K562 (cell line): ENCODE measurements around the gene MADD. TPM values are rescaled to one million over a fixed set of nuclear protein-coding genes. Genes with fewer than 3 reads are reported as not detected.

Source experiments
- ATAC-seq: fragments of 200-7000 bp; cut with Tn5 transposase; 3 replicates; pipeline ENCODE4 v1.9.1; 2020; ENCODE audit warnings: moderate library complexity
- BruUV-seq: library from RNA; stranded (reverse); fragments of 400-500 nt; replicated peaks from 2 replicates; lab custom pipeline; 2021; lab: Mats Ljungman, UMichigan
- CTCF ChIA-PET: fragments of 300-600 bp; formaldehyde crosslinking; extraction: SDS; loops from one replicate; lab custom pipeline; 2021; ENCODE audit warnings: low intra/inter-chr PET ratio; lab: Yijun Ruan, JAX
- POLR2A ChIA-PET: fragments of 300-600, 350-650 bp; sonication (Branson Sonifier 250); formaldehyde crosslinking; extraction: SDS; loops from one replicate; lab custom pipeline; 2021; ENCODE audit warnings: antibody characterized with exemption, inconsistent platforms; lab: Yijun Ruan, JAX
- DNase-seq, 4 experiments: peaks; one replicate each; pipeline versions ENCODE4 v3.0.0 to v3.0.0-alpha.2; 2011 to 2018; ENCODE audit warnings: low spot score in 3 of 4, mixed read lengths in 3 of 4; ENCODE audit errors: extremely low read depth in 1 of 4
- FAIRE-seq: peaks from 2 replicates; lab custom pipeline; 2011; peaks lifted over from hg19 to GRCh38; lab: Jason Lieb, UNC
- H2AFZ ChIP-seq: 2 replicates; pipeline ENCODE4 v1.6.0; 2011; ENCODE audit warnings: low read depth, low read length, control low read depth, inconsistent platforms
- H3K27ac ChIP-seq: fragments of 200-600 bp; 3 replicates; pipeline ENCODE4 v1.8.0; 2011; ENCODE audit warnings: low read depth, mild to moderate bottlenecking, control low read depth, inconsistent platforms, low read length, moderate library complexity, mixed read lengths; ENCODE audit errors: extremely low read depth
- H3K27me3 ChIP-seq, 2 experiments: fragments of 300-600 bp in 1 of 2; 2 replicates in 1 of 2; 3 replicates in 1 of 2; pipeline versions ENCODE4 v1.6.0 to v1.8.0; 2011; ENCODE audit warnings: inconsistent platforms in 2 of 2, low read length in 2 of 2, mild to moderate bottlenecking in 1 of 2, mixed read lengths in 1 of 2, moderate library complexity in 1 of 2; ENCODE audit not compliant: control insufficient read depth in 2 of 2, insufficient read depth in 2 of 2
- H3K36me3 ChIP-seq: fragments of 300-600 bp; 3 replicates; pipeline ENCODE4 v1.8.0; 2011; ENCODE audit warnings: mild to moderate bottlenecking, low read length, inconsistent platforms; ENCODE audit not compliant: control insufficient read depth, insufficient read depth
- H3K4me1 ChIP-seq, 2 experiments: fragments of 200-600 bp in 1 of 2; replicated peaks in 1 of 2; 2 replicates in 1 of 2; 3 replicates in 1 of 2; pipeline versions ENCODE4 v1.5.1 to v1.8.0; 2011; ENCODE audit warnings: inconsistent platforms in 2 of 2, low read length in 2 of 2, mild to moderate bottlenecking in 1 of 2, mixed read lengths in 1 of 2, moderate library complexity in 1 of 2; ENCODE audit not compliant: control insufficient read depth in 2 of 2, insufficient read depth in 2 of 2
- H3K4me2 ChIP-seq: 2 replicates; pipeline ENCODE4 v1.6.1; 2011; ENCODE audit warnings: low read length, control low read depth, inconsistent platforms, mixed read lengths; ENCODE audit not compliant: insufficient read depth
- H3K4me3 ChIP-seq: fragments of 200-600 bp; sonication (generic), shearing (Covaris generic); 2 replicates; pipeline ENCODE4 v1.5.1; 2016; ENCODE audit warnings: control low read depth, inconsistent platforms
- H3K79me2 ChIP-seq: fragments of 200-600 bp; 3 replicates; pipeline ENCODE4 v1.8.0; 2011; ENCODE audit warnings: low read length, inconsistent platforms; ENCODE audit not compliant: control insufficient read depth, insufficient read depth
- H3K9ac ChIP-seq, 2 experiments: 2 replicates each; pipeline versions ENCODE4 v1.6.0 to v1.6.1; 2011; ENCODE audit warnings: low read depth in 2 of 2, low read length in 2 of 2, control low read depth in 1 of 2, inconsistent platforms in 1 of 2, mild to moderate bottlenecking in 1 of 2, mixed read lengths in 1 of 2; ENCODE audit not compliant: insufficient read depth in 1 of 2
- H3K9me1 ChIP-seq: one replicate; pipeline ENCODE4 v1.6.0; 2011; ENCODE audit warnings: inconsistent platforms, mild to moderate bottlenecking, low read length, moderate library complexity; ENCODE audit not compliant: control insufficient read depth, insufficient read depth
- H3K9me3 ChIP-seq: replicated peaks from 2 replicates; pipeline ENCODE4 v1.5.1; 2011; ENCODE audit warnings: low read depth, low read length, inconsistent platforms; ENCODE audit not compliant: control insufficient read depth, insufficient read depth
- H4K20me1 ChIP-seq: replicated peaks from 2 replicates; pipeline ENCODE4 v1.6.1; 2011; ENCODE audit warnings: low read length, inconsistent platforms, mixed read lengths; ENCODE audit not compliant: control insufficient read depth, insufficient read depth
- ADNP ChIP-seq: fragments of 200-800 bp; sonication (Bioruptor generic); IDR thresholded peaks from 2 replicates; pipeline ENCODE4 v1.6.1; 2016; ENCODE audit warnings: missing genetic modification characterization, missing compliant biosample characterization
- BRCA1 ChIP-seq, 2 experiments: fragments of 450-650 bp in 1 of 2; sonication (generic) in 1 of 2; formaldehyde crosslinking in 1 of 2; IDR thresholded peaks; 2 replicates each; pipeline versions ENCODE4 v1.5.0 to v1.6.1; 2017 to 2020; ENCODE audit warnings: mild to moderate bottlenecking in 1 of 2, missing genetic modification reagents in 1 of 2
- CAMTA2 ChIP-seq: fragments of 250-450 bp; sonication (Bioruptor Pico); conservative IDR thresholded peaks from 2 replicates; pipeline ENCODE4 v1.5.1; 2022
- CLOCK ChIP-seq: fragments of 250-450 bp; sonication (Bioruptor Pico); IDR thresholded peaks from 2 replicates; pipeline ENCODE4 v1.4.0; 2020; ENCODE audit warnings: mild to moderate bottlenecking, moderate library complexity, borderline replicate concordance
- EGR1 ChIP-seq: fragments of 450-650 bp; conservative IDR thresholded peaks from 2 replicates; pipeline ENCODE4 v1.6.1; 2017; ENCODE audit warnings: mild to moderate bottlenecking
- GTF2B ChIP-seq: IDR thresholded peaks from 2 replicates; pipeline ENCODE4 v1.6.1; 2011; ENCODE audit not compliant: insufficient read length; ENCODE audit errors: extremely low read depth
- HNRNPK ChIP-seq: fragments of 200-400 bp; formaldehyde crosslinking; IDR thresholded peaks from one replicate; pipeline ENCODE4 v1.6.1; 2018; ENCODE audit warnings: mild to moderate bottlenecking, low read depth, low read length; ENCODE audit not compliant: poor library complexity, severe bottlenecking
- HNRNPLL ChIP-seq: fragments of 200-400 bp; formaldehyde crosslinking; IDR thresholded peaks from 2 replicates; pipeline ENCODE4 v1.6.1; 2017; ENCODE audit warnings: low read length, low read depth, mild to moderate bottlenecking; ENCODE audit not compliant: poor library complexity, severe bottlenecking
- MAFK ChIP-seq: IDR thresholded peaks from 2 replicates; pipeline ENCODE4 v1.6.1; 2011; ENCODE audit warnings: low read length, improper control_type of control experiment
- MBD1 ChIP-seq: fragments of 250-450 bp; sonication (Bioruptor Pico); IDR thresholded peaks from 2 replicates; pipeline ENCODE4 v1.8.0; 2022; ENCODE audit warnings: inconsistent platforms
- TBL1XR1 ChIP-seq, 2 experiments: IDR thresholded peaks; 2 replicates each; pipeline ENCODE4 v1.6.1; 2012; ENCODE audit warnings: improper control_type of control experiment in 2 of 2, low read length in 2 of 2, mild to moderate bottlenecking in 1 of 2
- TEAD2 ChIP-seq: fragments of 450-650 bp; IDR thresholded peaks from 2 replicates; pipeline ENCODE4 v1.6.1; 2016; ENCODE audit warnings: missing genetic modification characterization, control low read depth, missing compliant biosample characterization
- TRIM28 ChIP-seq: fragments of 450-650 bp; IDR thresholded peaks from 2 replicates; pipeline ENCODE4 v1.6.1; 2017
- XRCC4 ChIP-seq: IDR thresholded peaks from one replicate; pipeline ENCODE4 v1.6.1; 2011; ENCODE audit not compliant: insufficient read depth, insufficient read length; ENCODE audit errors: extremely low read depth
- ZNF143 ChIP-seq: sonication (generic); formaldehyde crosslinking; IDR thresholded peaks from 2 replicates; pipeline ENCODE4 v1.9.0; 2022; ENCODE audit warnings: mild to moderate bottlenecking, missing genetic modification reagents
- ZNF274 ChIP-seq: IDR thresholded peaks from 2 replicates; pipeline ENCODE4 v1.6.1; 2011; ENCODE audit warnings: low read depth, mild to moderate bottlenecking, low read length, moderate library complexity, borderline replicate concordance
- ZNF436 ChIP-seq: fragments of 250-450, 450-650 bp; sonication (Bioruptor Pico); formaldehyde crosslinking; IDR thresholded peaks from 2 replicates; pipeline ENCODE4 v1.7.0; 2020; ENCODE audit warnings: mild to moderate bottlenecking
- ZNF589 ChIP-seq: fragments of 200-800 bp; sonication (Bioruptor generic); IDR thresholded peaks from 2 replicates; pipeline ENCODE4 v1.6.1; 2016; ENCODE audit warnings: low read depth, missing genetic modification characterization, missing compliant biosample characterization
- WGBS: fragments of 100-300 bp; shearing (Covaris generic); methylation state at CpG from one replicate; pipeline ENCODE4 v1.1.6; 2016; ENCODE audit warnings: low coverage, mixed read lengths; ENCODE audit not compliant: insufficient coverage; ENCODE audit errors: missing lambda C conversion rate; 5-methylcytosine and 5-hydroxymethylcytosine counted together
- in situ Hi-C: fragments of 300-500 bp; cut with MboI; formaldehyde crosslinking; loops from 4 replicates; pipeline ENCODE4 v1.15.0; 2018; ENCODE audit warnings: inconsistent platforms, mixed read lengths
- intact Hi-C: fragments of 100-400 bp; cut with micrococcal nuclease; formaldehyde crosslinking; loops from 2 replicates; pipeline ENCODE4 v1.14.2; 2022
- polyA plus RNA-seq, 8 experiments: library from polyadenylated mRNA; depleted of rRNA in 4 of 8; stranded (reverse) in 5 of 8; unstranded in 3 of 8; fragments of >200 nt; fragmentation: Nextera tagmentation in 2 of 8; fragmentation: Illumina TruSeq in 1 of 8; extraction: Ambion mirVana in 2 of 8; extraction: Trizol in 1 of 8; gene quantifications; 2 replicates each; pipeline versions ENCODE4 v1.2.1 to v1.2.3, GENCODE V29; 2011 to 2014; ENCODE audit warnings: inconsistent platforms in 1 of 8, missing spikeins in 1 of 8
- total RNA-seq, 7 experiments: library from RNA; depleted of rRNA in 6 of 7; stranded (reverse); fragments of >200 nt in 6 of 7; fragmentation: Illumina TruSeq in 2 of 7; extraction: Trizol in 2 of 7; gene quantifications; 2 replicates each; pipeline versions ENCODE4 v1.2.1 to v1.2.3, GENCODE V29; 2011 to 2021; ENCODE audit warnings: low replicate concordance in 1 of 7

The MADD gene
- total and polyA plus RNA-seq, 9 of the 15 experiments (the other 6 are each of a cell fraction or from before 2014, with no cell fraction given): 0.68 to 57.6 (median 33.6) TPM

- POLR2A ChIA-PET: interaction anchor here (0.6 to 10.7 kb wide), 5 partner anchors 11 to 44 kb away, joined by 3 to 110 read pairs (median 4); partner anchors contain the start of gene ACP2
- no peak for TF ChIP-seq GTF2B
- TF ChIP-seq TRIM28: no peak
- TF ChIP-seq HNRNPLL: no peak
- TF ChIP-seq ZNF143 (CRISPR knock-in tag): no peak
- no peak for TF ChIP-seq TEAD2
- no peak for TF ChIP-seq MAFK
- no peak for TF ChIP-seq XRCC4
- TF ChIP-seq TBL1XR1 (IDR thresholded peaks at IDR 0.05; ENCODE audit: low read length in 2 of 2): no peak
- TF ChIP-seq ZNF589: no peak
- TF ChIP-seq BRCA1 (IDR thresholded peaks at IDR 0.05): no peak
- no peak for TF ChIP-seq BRCA1 (CRISPR knock-in tag; IDR thresholded peaks at IDR 0.05)
- no peak for TF ChIP-seq HNRNPK
- TF ChIP-seq MBD1 (CRISPR knock-in tag): no peak
- TF ChIP-seq EGR1: no peak
- TF ChIP-seq ADNP (tag): no peak
- no peak for TF ChIP-seq CAMTA2
- TF ChIP-seq ZNF436 (CRISPR knock-in tag): no peak
- no peak for TF ChIP-seq ZNF274
- TF ChIP-seq CLOCK (CRISPR knock-in tag): no peak
Observed at GRCh38 chr11:47233051-47233450, 36.9 kb upstream of the MADD start.

More at GRCh38 chr11:47233051-47233450, 36.9 kb upstream of the MADD start:
- 81% methylated on average over 4 of the region's 4 CpGs for WGBS
- DNase-seq (no peak), FAIRE-seq (no peak), ATAC-seq (no peak)
- H3K27me3 ChIP-seq: no peaks in the 10 kb centered on the region
- no peaks in the 10 kb centered on the region for H3K9me3 ChIP-seq
- BruUV-seq: no TSS peak
- intact Hi-C loops (no loop called here), in situ Hi-C loops (no loop called here)
- no peak overlapping the region for H3K4me2 ChIP-seq
- no peaks in the 10 kb centered on the region for H3K79me2 ChIP-seq
- no peak overlapping the region for H3K9ac ChIP-seq
- H2AFZ ChIP-seq: no peak overlapping the region
- H3K4me3 ChIP-seq: no peak overlapping the region
- H3K27ac ChIP-seq: no peak overlapping the region
- no peaks in the 10 kb centered on the region for H4K20me1 ChIP-seq
- peaks cover 5% of the 10 kb centered on the region; the same call in 2 of the 3 replicates for H3K36me3 ChIP-seq
- H3K4me1 ChIP-seq: peaks cover 4 to 5% of the 10 kb centered on the region in 2 experiments; a peak in 2 of 5 replicates
- CTCF ChIA-PET: interaction anchor here (0.6 to 2.0 kb wide), 4 partner anchors 121 to 221 kb away, joined by 3 to 9 read pairs (median 4); partner anchors contain the start of genes MYBPC3 and SLC39A13
- peaks cover 2% of the 10 kb centered on the region for H3K9me1 ChIP-seq
